ENCODE measurements around the gene ARFGAP1.

ARFGAP1 gene

DNA sequence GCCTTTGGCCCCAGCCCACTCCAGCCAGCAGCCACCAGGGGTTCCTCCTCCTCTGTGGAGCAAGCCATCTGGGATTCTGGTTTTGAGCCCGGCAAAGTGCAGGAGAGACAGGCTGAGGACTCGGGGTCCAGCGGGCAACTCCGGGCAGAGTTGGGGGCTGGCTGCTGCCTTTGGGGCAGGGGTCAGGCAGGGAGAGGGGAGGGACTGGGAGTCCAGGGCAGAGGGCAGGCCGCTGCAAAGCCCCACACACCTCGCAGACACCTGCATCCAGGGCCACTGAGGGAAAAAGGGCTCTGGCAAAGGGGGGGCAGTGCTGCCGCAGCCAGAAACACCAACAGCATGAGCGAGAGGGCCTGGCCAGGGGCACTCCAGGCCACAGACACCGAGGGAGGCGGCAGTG lies 28.1 kb upstream of the ARFGAP1 start:
- no peak for TF ChIP-seq CTCF (IDR thresholded peaks at IDR 0.05; ENCODE audit: poor library complexity, severe bottlenecking)
- DNase-seq (ENCODE audit: low spot score) (no peak), ATAC-seq (ENCODE audit: low read depth) (no peak)
- H3K27ac ChIP-seq (ENCODE audit: poor library complexity, severe bottlenecking) = no peak overlapping the region
- H3K27me3 ChIP-seq (ENCODE audit: insufficient read depth, poor library complexity, severe bottlenecking) = peaks cover 63% of the 10 kb centered on the region
- H3K9me3 ChIP-seq (ENCODE audit: severe bottlenecking) = no peaks in the 10 kb centered on the region
- no peak overlapping the region for H3K4me3 ChIP-seq (ENCODE audit: severe bottlenecking)
- no peaks in the 10 kb centered on the region for H3K4me1 ChIP-seq (ENCODE audit: insufficient read depth, poor library complexity, severe bottlenecking)
- no peaks in the 10 kb centered on the region for H3K36me3 ChIP-seq (ENCODE audit: low read depth)

- Histone ChIP-seq H3K27ac (ENCODE audit: poor library complexity, severe bottlenecking) (no peak overlapping the region), H3K36me3 (ENCODE audit: low read depth) (no peaks in the 10 kb centered on the region), H3K4me1 (ENCODE audit: insufficient read depth, poor library complexity, severe bottlenecking) (no peaks in the 10 kb centered on the region), H3K27me3 (ENCODE audit: insufficient read depth, poor library complexity, severe bottlenecking) (peaks cover 76% of the 10 kb centered on the region), H3K4me3 (ENCODE audit: severe bottlenecking) (no peak overlapping the region), H3K9me3 (ENCODE audit: severe bottlenecking) (no peaks in the 10 kb centered on the region)
- ATAC-seq (ENCODE audit: low read depth) (peak; percentile 6; the same call in 2 of the 3 replicates), DNase-seq (ENCODE audit: low spot score) (no peak)
- TF ChIP-seq CTCF (IDR thresholded peaks at IDR 0.05; ENCODE audit: poor library complexity, severe bottlenecking) = no peak
These were observed 25.9 kb upstream of the ARFGAP1 start for GRCh38 chr20:63246490-63247288.

- Histone ChIP-seq H3K27ac (ENCODE audit: poor library complexity, severe bottlenecking) (no peak overlapping the region), H3K4me1 (ENCODE audit: insufficient read depth, poor library complexity, severe bottlenecking) (no peaks in the 10 kb centered on the region)
- ATAC-seq (ENCODE audit: low read depth) = no peak
These were observed 24.9 kb upstream of the ARFGAP1 start for GRCh38 chr20:63247671-63248228.

GRCh38 chr20:63248835-63249591 lies 23.6 kb upstream of the ARFGAP1 start:
- H3K36me3 ChIP-seq (ENCODE audit: low read depth) = no peaks in the 10 kb centered on the region
- peaks cover 94% of the 10 kb centered on the region for H3K27me3 ChIP-seq (ENCODE audit: insufficient read depth, poor library complexity, severe bottlenecking)
- H3K4me1 ChIP-seq (ENCODE audit: insufficient read depth, poor library complexity, severe bottlenecking) = no peaks in the 10 kb centered on the region
- no peak for TF ChIP-seq CTCF (IDR thresholded peaks at IDR 0.05; ENCODE audit: poor library complexity, severe bottlenecking)
- DNase-seq (ENCODE audit: low spot score) = no peak
- no peak overlapping the region for H3K4me3 ChIP-seq (ENCODE audit: severe bottlenecking)
- ATAC-seq (ENCODE audit: low read depth) = no peak
- H3K27ac ChIP-seq (ENCODE audit: poor library complexity, severe bottlenecking) = no peak overlapping the region
- no peaks in the 10 kb centered on the region for H3K9me3 ChIP-seq (ENCODE audit: severe bottlenecking)

More at GRCh38 chr20:63247671-63248228, 24.9 kb upstream of the ARFGAP1 start:
- DNase-seq (ENCODE audit: low spot score) = no peak
- Histone ChIP-seq H3K9me3 (ENCODE audit: severe bottlenecking) (no peaks in the 10 kb centered on the region), H3K27me3 (ENCODE audit: insufficient read depth, poor library complexity, severe bottlenecking) (peaks cover 81% of the 10 kb centered on the region), H3K36me3 (ENCODE audit: low read depth) (no peaks in the 10 kb centered on the region), H3K4me3 (ENCODE audit: severe bottlenecking) (no peak overlapping the region)
- TF ChIP-seq CTCF (IDR thresholded peaks at IDR 0.05; ENCODE audit: poor library complexity, severe bottlenecking) = no peak

All from RWPE2 (cell line).